Neutrophil (primary cell): ENCODE results near the gene FBXL22.

Source experiments
- H3K27ac ChIP-seq: fragments of 200-600 bp; sonication (generic); 2 replicates; pipeline ENCODE4 v1.5.1; 2016; ENCODE audit warnings: mild to moderate bottlenecking, moderate library complexity
- H3K27me3 ChIP-seq: fragments of 200-600 bp; sonication (generic); 2 replicates; pipeline ENCODE4 v1.6.0; 2016; ENCODE audit warnings: mild to moderate bottlenecking
- H3K36me3 ChIP-seq: fragments of 200-600 bp; sonication (generic); 2 replicates; pipeline ENCODE4 v1.5.1; 2017
- H3K4me1 ChIP-seq, 2 experiments: fragments of 200-600 bp in 1 of 2; sonication (generic) in 1 of 2; 1 replicate in 1 of 2; 2 replicates in 1 of 2; pipeline versions ENCODE4 v1.5.1 to v1.6.1; 2013 to 2016; ENCODE audit warnings: low read depth in 1 of 2, low read length in 1 of 2, mild to moderate bottlenecking in 1 of 2, moderate library complexity in 1 of 2; ENCODE audit not compliant: control insufficient read depth in 1 of 2, insufficient read depth in 1 of 2
- H3K4me3 ChIP-seq, 2 experiments: fragments of 200-600 bp in 1 of 2; sonication (generic) in 1 of 2; 1 replicate in 1 of 2; 2 replicates in 1 of 2; pipeline ENCODE4 v1.5.1; 2013 to 2016; ENCODE audit warnings: low read depth in 1 of 2, low read length in 1 of 2, mild to moderate bottlenecking in 1 of 2, moderate library complexity in 1 of 2
- H3K9me3 ChIP-seq: fragments of 200-600 bp; sonication (generic); 2 replicates; pipeline ENCODE4 v1.5.1; 2016
- CTCF ChIP-seq: fragments of 200-600 bp; sonication (generic); IDR thresholded peaks from 2 replicates; pipeline ENCODE4 v1.5.1; 2016; ENCODE audit warnings: antibody characterized with exemption

Gene FBXL22

GRCh38 chr15:63628123-63628822 is 31.1 kb downstream of the FBXL22 start:
- Histone ChIP-seq H3K36me3 (peaks cover 100% of the 10 kb centered on the region), H3K4me3 (no peak overlapping the region), H3K27ac (no peak overlapping the region), H3K9me3 (no peaks in the 10 kb centered on the region), H3K4me1 (no peaks in the 10 kb centered on the region), H3K27me3 (no peaks in the 10 kb centered on the region)
- no peak for TF ChIP-seq CTCF

GRCh38 chr15:63630036-63630751 is 33.0 kb downstream of the FBXL22 start:
- no peak for TF ChIP-seq CTCF
- Histone ChIP-seq H3K27me3 (no peaks in the 10 kb centered on the region), H3K36me3 (peaks cover 100% of the 10 kb centered on the region), H3K27ac (no peak overlapping the region), H3K9me3 (no peaks in the 10 kb centered on the region), H3K4me3 (no peak overlapping the region), H3K4me1 (no peaks in the 10 kb centered on the region)

- Histone ChIP-seq H3K4me1 (no peaks in the 10 kb centered on the region), H3K36me3 (peaks cover 100% of the 10 kb centered on the region), H3K27ac (no peak overlapping the region), H3K27me3 (no peaks in the 10 kb centered on the region), H3K4me3 (no peak overlapping the region), H3K9me3 (no peaks in the 10 kb centered on the region)
- no peak for TF ChIP-seq CTCF
Observed at GRCh38 chr15:63633312-63633711, 36.1 kb downstream of the FBXL22 start.

- no peaks in the 10 kb centered on the region for H3K27me3 ChIP-seq
- TF ChIP-seq CTCF, result no peak
- H3K4me3 ChIP-seq, result no peak overlapping the region
- H3K36me3 ChIP-seq, result peaks cover 100% of the 10 kb centered on the region
- H3K4me1 ChIP-seq, result no peaks in the 10 kb centered on the region
- no peak overlapping the region for H3K27ac ChIP-seq
- no peaks in the 10 kb centered on the region for H3K9me3 ChIP-seq
Observed at GRCh38 chr15:63634154-63634553, 37.0 kb downstream of the FBXL22 start.

GRCh38 chr15:63636518-63637061 is 39.4 kb downstream of the FBXL22 start:
- H3K36me3 ChIP-seq, result peaks cover 100% of the 10 kb centered on the region
- no peaks in the 10 kb centered on the region for H3K27me3 ChIP-seq
- no peaks in the 10 kb centered on the region for H3K9me3 ChIP-seq
- H3K4me1 ChIP-seq, result no peaks in the 10 kb centered on the region
- no peak overlapping the region for H3K27ac ChIP-seq
- H3K4me3 ChIP-seq, result no peak overlapping the region
- no peak for TF ChIP-seq CTCF
